HG03060 (cell line): ENCODE measurements around the gene DYDC2.
"Not testable (repeated sequence)": the region's sequence is repeated elsewhere in the genome, so short reads cannot be mapped to it uniquely, and the experiment has no call there.

Experiments
- ATAC-seq: cut with Tn5 transposase; IDR thresholded peaks from one replicate; pipeline ENCODE4 v1.9.1; 2021; ENCODE audit warnings: low read depth, moderate number of reproducible peaks; ENCODE audit not compliant: unreplicated experiment

Gene DYDC2

GRCh38 chr10:80411681-80412220, 55.2 kb downstream of the DYDC2 start:
- ATAC-seq: no peak

GRCh38 chr10:80412486-80412885, 55.9 kb downstream of the DYDC2 start:
- ATAC-seq: no peak

GRCh38 chr10:80413271-80413996, 56.9 kb downstream of the DYDC2 start:
- ATAC-seq: no peak

- ATAC-seq: no peak
Measured at GRCh38 chr10:80414142-80414895, 57.7 kb downstream of the DYDC2 start.

- no peak for ATAC-seq
Measured at GRCh38 chr10:80415734-80416478, 59.3 kb downstream of the DYDC2 start.

- ATAC-seq: no peak
Measured at GRCh38 chr10:80416479-80417098, 60.0 kb downstream of the DYDC2 start.

GRCh38 chr10:80417256-80417655, 60.7 kb downstream of the DYDC2 start:
- ATAC-seq: not testable (repeated sequence)
